ENCODE results near the gene LFNG.

Gene LFNG

DNA sequence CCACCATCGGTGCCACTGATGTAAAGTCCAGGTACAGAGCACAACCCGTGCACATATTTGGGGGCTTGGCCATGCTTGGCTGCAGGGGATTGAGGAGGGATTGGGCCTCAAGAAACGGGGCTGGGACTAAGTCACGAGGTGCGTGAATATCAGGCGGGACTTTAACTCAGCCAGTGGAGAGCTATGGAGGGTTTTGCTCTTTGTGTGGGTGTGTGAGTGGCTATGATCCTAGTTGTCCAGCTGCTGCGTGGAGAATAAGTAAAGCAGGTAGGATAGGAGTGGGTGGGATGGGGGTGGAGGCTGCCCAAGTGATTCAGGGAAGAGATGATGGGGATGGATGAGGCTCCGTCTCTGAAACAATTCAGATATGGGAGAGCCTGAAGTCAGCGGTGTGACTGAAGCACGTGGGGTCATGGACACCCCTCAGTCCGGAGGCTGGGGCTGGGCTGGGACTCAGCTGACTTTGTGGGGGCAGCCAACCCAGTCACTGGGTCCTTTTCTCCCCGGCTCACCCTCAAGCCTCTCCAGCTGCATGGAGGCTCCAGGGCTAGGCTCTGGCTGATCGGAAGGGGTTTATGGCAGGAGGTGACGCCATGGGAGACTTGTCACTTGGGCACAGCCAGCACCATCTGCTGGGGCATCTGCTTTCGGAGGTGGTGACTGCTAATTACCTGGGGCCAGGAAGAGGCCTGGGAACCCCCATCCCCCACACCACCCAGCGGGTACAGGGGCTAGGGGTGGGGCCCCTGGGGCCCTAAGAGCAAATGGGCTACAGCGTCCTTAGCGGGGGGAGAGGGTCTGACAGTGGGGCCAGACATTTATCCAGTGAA is 1.7 kb upstream of the LFNG start:
- no peak for DNase-seq

DNA sequence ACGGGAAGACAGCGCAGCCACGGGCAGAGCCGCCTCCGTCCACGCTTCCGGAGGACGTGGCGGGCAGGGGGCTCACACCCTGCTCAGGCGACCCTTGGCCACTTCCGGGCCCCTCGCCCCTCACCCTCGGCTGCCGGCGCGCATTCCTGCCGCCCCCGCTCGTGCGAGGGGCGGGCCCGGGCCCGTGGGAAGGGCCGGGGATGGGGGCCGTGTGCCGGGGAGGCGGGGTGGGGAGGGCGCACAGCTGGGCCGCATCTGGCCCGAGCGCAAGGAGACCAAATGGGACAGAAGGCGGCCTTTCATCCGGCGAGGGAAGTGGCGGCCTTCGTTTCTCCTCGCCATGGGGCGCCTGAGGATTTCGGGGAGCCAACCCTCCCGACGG is 846 bp upstream of the LFNG start:
- no peak for DNase-seq

DNA sequence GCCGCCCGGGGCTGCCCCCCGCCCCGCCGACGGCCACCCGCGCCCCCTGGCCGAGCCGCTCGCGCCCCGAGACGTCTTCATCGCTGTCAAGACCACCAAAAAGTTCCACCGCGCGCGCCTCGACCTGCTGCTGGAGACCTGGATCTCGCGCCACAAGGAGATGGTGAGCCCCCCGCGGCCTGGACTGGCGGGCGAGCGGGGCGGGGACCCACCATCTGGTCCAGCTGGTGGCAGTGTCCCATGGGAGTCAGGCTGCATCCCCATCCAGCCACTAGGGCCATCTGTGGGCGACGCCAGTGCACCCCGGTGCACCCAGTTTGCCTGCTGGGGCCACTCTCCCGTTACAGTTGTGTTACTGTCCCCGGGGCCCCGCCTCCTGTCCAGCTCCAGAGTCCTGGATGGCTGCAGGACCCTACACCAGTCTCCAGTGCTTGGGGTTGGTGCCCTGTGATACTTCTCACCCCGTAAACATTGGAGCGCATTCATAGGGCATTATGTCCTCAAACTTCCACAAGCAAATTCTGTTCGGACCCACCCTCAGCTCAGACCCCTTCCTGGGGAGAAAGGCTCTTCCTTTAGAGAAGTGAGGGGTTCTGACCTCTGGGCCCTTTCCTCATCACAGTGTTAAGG is 672 bp downstream of the LFNG start:
- DNase-seq, result peak; percentile 51 to 62

DNA sequence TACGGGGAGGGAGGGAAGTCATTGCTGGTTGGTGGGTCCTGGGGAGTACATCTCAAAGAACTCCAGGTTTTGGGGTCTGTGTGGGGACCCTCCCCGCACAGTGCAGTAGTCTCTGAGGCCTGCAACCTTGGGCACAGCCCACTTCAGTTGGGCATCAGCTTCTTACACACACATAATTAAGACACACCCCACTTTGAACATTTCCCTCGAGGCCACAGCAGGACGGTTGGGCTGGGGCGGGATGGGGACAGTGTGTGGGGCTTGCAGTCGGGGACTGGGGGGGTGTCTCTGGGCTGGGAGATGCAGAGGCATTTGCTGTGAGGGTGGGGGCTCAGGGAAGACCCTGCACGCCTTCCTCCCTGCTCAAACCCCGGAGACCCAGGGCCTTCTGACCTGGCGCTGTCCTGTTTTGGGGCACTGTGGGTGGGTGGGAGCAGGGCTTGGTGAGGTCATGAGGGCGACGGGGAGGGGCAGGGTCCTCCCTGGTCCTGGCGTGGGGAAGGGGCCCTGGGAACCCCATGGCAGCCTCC is 1.3 kb downstream of the LFNG start:
- DNase-seq, result peak in 1 of 2 donors; percentile 27

DNA sequence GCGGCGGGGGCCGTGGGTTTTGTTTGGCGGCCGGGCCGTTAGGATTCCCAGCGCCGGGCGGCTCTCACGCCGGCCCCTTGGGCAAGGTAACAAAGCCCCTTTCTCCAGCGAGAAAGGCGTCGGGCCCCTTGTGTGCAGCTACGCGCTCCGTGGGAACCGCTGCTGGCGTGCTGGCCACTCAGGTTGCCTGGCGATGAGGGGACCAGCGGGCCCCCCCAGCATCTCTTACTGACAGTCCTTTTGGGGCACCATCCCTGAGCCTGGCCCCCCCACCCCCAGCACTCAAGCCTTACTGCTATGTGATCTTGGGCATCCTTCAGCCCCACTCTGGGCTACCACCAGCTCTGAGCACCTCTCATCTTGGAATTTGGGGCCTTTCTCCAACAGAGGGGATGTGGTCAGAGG is 1.8 kb downstream of the LFNG start:
- no peak for DNase-seq

DNA sequence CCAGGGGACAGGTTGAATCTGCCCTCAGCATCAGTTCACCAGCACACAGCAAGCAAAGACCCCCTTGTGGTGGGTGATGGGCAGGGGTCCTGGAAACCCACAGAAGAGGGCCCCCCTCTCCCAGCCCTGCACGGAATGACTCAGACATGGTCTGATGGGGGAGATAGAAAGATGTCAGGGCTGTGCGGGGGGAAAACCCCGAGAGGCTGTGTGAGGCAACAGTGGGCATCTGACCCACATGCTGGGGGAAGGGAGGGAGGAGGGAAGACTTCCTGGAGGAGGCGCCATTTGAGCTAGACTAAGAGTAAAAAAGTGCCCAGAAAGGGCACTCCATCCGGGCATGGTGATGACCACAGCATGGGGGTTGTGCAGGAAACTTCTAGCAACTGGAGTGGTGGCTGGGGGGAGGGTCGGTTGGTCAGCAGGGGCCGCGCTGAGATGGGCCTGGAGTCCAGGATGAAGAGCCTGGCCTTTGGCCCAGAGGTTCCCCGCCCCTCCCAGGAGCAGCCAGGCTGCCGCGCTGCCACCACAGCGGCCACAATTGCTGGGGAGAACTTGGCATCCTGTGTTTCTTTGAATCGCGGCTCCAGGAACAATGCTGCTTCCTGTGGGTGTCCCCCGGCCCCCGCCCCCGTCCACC is 2.5 kb downstream of the LFNG start:
- peak; percentile 63 to 65 for DNase-seq

DNA sequence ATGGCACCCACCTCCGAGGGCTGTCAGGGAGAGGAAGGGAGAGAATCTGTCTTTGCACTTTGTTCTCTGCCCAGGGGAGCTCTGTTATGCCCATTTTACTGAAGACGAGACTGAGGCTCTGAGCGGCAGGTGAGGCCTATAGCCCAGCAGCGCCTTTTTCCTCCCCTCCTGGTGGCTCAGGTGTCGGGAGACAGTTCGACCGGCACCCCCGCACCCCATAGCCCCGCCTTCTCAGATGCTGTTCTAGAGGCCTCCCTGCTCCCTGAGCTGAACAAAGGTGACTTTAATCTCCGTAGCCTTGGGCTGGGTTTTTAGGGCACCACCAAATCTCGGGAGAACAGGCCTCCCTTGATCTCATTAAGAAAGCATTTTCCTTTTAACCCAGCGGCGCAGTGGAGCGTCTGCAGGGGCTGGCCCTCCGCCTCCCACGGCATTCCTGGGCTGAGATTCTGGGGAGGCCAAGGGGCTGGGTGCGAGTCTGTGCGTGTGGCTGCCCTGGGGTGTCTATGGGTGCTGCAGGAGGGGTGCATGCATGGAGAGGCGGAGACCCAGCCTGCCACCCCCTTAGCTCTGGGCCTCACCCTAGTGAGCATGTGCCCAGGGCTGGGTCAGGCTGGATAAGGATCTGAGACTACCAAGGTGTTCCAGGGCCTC is 3.3 kb downstream of the LFNG start:
- DNase-seq, result no peak

DNA sequence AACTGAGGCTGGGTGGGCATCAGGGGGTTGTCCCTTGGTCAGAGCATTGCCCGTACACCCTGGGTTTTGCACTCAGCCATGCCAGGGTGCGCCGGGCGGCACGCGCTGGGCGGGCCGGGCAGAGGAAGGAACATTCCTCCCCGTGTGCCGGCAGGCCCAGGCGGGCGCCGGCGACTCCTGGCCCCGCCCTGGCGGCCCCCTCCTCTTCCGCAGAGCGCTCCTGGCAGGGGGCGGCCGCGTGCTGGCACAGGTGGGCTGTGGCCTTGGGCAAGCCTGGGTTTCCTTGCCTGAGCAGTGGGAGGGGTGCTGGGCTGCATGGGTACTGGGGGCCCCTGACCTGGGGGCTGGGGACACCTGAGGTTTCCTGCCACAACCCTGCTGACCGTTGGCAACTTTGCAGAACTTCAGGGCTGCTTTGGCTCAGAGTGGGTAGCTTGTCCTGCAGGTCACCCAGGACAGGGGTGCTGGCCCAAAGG is 3.9 kb downstream of the LFNG start:
- DNase-seq, result no peak

DNA sequence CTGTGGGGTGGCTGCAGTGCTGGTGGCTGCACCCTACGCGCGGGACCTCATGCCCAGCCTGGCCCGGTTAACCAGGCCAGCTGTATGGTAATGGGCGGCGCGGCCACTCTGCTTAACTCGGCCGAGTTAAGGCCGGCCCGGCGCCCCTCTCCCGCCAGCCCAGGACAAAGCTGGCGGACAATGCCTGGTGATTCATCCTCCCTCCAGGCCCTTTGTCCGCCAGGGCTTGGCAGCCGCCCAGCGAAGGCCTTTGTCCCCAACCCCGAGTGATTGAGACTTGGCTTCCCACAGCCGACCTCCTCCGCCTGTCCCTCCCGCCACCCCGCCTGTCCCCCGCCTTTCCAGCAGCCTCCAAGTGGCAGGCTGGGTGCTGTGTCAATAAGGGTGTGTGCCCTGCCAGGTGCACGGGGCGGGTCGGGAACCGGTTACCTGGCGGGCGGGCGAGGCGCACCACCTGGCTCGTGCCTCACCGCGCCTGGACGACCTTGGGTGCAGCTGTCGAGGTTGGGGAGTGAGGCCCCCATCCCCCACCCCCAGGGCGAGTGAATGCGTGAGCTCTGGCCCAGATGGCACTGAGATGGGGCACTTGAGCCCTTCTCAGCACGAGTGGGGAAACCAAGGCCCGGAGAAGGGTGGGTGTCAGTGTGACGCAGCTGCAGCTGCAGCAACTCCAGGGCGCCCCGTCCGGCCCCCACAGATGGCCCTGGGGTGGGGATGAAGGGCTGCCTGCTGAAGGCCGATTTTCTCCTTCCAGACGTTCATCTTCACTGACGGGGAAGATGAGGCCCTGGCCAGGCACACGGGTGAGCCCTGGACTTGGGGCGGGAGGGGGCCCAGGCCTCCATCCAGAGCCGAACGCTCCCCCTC is 4.6 kb downstream of the LFNG start:
- peak; percentile 55 to 63 for DNase-seq

DNA sequence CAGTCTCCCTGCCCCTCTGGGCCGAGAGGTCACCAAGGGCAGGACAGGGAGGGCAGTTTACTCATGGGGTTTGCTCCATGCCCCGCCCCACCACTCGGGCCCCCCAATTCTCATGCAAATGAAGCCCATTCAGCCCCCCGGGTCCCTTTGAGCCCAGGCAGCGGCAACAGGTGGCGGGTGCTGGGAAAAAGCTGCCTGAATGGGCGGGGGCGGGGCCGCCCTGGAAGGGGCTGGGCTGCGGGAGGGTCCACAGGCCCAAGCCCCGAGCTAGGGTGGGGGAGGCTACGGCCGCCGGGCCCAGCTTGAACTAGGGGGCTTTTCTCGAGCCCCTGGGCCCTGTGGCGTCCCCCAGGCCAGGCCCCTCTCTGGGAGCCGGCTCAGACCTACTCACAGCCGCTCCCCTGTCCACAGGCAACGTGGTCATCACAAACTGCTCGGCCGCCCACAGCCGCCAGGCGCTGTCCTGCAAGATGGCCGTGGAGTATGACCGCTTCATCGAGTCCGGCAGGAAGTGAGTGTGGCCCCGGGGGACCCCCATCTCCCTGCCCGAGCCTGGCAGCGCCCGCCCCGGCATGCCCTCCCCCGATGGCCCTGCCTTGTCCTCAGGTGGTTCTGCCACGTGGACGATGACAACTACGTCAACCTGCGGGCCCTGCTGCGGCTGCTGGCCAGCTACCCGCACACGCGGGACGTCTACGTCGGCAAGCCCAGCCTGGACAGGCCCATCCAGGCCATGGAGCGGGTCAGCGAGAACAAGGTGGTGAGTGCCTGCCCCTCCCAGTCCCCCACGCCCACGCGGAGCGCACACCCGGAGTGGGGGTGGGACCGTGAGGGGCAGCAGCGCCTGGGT is 5.5 kb downstream of the LFNG start:
- no peak for DNase-seq

DNA sequence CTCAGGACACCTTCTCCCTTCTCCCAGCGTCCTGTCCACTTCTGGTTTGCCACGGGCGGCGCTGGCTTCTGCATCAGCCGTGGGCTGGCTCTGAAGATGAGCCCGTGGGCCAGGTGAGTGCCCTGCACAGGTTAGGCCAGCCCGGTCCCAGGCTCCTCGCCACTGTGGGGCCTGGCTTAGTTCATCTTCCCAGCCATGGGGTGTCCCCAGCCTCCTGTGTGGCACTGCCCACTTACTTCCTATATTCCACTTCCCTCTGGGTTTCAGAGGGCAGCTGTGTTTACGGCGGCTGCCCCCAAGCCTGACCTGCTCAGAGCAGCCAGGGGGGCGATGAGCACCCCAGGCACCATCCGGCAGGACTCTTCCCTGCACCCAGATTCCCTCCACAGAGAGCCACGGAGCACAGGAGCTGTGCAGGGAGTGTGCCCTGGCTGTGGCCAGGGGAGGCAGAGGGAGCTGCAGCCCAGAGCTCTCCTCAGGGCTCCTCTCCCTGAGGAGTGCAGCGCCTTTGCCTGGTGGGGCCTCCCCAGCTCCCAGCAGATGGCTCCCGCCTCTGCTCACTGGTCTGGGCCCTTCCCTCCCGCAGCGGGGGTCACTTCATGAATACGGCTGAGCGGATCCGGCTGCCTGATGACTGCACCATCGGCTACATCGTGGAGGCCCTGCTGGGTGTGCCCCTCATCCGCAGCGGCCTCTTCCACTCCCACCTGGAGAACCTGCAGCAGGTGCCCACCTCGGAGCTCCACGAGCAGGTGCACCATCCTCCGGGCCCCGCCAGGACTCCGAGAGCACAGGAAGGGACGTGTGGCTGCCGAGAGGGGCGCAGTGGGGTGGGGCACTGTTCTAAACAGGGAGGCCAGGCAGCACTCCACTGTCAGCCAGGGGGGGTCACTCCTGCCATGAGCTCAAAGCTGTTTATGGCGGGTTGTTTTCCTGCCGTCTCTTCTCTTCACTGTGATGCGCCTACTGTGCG is 6.4 kb downstream of the LFNG start:
- peak; percentile 61 to 69 for DNase-seq

DNA sequence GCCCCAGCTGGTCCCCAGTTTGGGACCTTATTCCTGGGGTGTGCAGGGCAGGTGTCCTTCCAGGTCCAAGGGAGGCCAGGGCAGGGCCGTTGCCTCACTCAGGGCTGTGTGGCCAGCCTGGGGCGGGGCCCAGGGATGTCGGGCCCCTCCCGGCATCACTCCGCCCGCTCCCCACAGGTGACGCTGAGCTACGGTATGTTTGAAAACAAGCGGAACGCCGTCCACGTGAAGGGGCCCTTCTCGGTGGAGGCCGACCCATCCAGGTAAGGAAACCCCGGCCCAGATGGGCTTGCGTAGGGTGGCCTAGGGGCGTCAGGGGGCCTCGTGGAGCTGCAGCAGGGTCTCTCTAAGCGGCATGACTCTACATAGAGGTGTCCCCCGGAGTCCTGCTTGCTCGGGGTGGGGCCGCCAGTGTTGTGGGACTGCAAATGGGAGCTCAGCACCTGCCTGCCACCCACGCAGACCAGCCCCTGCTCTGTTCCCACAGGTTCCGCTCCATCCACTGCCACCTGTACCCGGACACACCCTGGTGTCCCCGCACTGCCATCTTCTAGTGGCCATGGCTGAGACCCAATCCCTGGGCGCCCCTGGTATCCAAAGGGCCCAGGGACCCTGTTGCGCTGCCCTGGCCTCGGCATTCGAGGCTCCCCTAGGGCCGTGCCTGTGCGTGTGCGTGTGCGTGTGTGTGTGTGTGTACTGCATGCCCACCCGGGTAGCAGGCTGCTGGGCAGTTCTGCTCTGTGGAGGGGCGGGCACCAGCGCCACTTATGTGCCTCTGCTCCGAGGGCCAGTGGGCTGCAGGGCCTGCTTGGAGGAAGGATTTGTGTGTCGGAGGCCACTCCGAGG is 7.3 kb downstream of the LFNG start:
- no peak for DNase-seq

DNA sequence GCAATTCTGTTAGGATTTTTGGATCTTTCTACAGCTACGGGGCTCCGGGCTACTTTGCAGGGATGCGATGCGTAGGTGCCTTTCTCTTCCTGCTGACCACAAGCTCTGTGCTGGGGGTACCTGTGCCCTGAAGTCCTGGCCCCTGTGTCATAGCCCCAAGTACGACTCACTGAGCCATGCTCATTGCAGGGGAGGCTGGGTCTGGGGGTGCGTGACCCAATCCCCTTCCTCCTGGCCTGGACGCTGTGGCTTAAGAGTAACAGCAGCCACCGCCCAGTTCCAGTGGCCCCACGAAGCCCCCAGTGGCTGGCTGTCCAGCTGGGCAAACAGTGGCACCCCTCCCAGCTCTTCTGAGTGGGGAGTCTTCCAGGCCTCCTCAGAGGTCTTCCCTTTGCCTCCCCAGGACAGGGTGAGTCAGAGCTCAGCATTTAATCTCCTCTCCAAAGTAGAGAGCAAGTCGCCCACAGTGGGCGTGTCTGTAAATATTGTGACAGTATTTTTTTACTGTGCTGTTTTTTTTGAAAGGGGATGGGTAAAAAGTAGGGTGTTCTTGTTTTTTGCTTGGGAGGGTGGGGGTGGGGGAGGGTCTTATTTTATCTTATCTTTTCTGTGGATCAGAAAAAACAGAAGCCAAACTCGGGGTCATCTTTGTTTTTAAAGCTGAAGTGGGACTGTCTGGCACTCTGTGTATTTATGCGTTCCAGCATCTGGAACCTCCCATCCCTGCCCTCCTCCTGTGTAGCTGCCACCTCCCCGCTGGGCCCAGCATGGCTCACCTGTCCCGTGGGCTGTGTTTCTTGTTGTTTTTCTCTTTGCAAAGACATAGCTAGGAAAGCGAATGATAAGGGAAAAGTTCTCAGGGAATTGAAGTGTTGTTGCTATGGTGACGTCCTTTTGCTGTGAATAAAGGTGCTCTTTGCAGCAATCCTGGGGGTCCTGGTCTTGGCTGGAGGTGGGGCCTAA is 8.2 kb downstream of the LFNG start:
- peak; percentile 90 to 91 for DNase-seq

DNA sequence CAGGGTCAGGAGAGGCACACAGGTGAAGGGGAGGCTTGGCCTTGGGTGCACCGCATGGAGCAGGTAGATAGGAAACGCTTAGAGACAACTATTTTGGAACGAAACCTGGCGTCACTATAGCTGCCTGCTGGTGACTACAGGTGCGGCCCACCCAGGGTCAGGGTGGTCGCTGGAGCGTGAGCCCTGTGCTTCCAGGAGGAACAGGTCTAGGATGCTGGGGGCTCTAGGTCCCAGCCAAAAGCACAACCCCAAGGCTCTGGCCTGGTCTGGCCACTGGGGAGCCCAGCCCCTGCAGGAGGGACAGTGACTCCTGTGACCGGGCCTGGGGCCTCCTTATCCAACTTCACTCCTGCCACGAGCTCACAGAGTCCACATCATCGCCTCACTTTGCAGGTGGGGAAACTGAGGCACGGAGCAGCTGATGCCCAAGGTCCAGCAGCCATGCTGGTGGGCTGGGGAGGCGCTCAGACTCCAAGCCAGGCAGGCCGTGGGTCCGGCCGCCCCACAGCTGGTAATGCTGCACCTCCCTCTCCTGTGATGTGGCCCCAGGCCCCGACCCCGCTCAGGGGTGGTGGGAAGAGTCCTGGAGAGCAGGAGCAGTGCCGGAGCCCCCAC is 9.0 kb downstream of the LFNG start:
- no peak for DNase-seq

DNA sequence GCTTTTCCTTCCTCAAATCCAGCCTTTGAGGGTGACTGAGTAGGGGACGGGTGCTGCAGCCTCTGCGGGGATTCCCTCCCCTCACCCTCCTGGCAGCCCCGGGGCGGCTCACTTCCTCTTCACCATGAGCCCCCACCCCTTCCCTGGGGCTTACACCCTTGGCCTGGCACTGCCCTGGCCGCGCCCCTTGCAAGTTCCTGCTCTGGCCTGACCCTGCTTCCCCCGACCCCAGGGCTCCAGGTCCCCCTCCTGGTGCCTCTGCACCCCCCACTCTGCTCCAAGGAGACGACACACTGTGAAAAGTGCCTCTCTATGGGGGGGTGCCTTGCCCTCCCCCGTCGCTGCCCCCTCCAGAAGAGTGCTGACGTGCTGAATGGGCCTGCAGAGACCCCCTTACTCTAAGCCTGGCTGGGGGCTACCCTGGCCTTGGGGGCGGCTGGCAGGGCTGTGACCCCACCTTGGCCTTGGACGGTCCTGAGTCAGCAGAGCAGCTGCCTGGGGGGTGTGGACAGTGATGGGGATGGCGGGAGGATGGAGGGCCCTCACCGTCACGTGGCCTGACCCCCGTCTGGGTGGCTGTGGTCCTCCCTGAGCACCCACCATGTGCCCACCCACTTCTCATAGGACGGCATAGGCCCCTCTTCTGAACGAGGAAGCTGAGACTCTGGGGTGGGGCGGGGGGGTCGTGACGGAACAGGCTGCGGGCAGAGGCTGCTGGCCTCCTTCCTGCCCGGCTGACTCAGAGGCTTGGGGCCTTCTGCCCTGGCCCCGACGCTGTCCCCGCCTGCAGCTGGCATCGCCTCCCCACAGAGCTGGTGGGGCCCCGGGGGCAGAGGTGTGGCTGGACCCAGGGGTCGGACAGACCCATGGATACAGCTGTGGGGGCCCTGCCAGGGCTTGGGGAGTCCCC is 9.8 kb downstream of the LFNG start:
- DNase-seq, result peak; percentile 94 to 95

All from inflammatory macrophage (primary cell).